Renal pelvis (tissue), 12 donors: ENCODE measurements around the gene LHFPL4. TPM values are rescaled to one million over a fixed set of nuclear protein-coding genes. Genes with fewer than 3 reads are reported as not detected.
"Not testable (repeated sequence)": the region's sequence is repeated elsewhere in the genome, so short reads cannot be mapped to it uniquely, and the experiment has no call there.

Experiments used
- DNase-seq: peaks from one replicate; pipeline ENCODE4 v3.0.0-alpha.2; 2013
- long read RNA-seq, 16 experiments: transcript quantifications; one replicate each; lab custom pipeline, GENCODE V29; 2026
- polyA plus RNA-seq, 3 donors: library from polyadenylated mRNA; unstranded; fragments of 120-200 nt; gene quantifications; one replicate each; pipeline ENCODE4 v1.2.1, GENCODE V29; 2013; ENCODE audit not compliant: insufficient read length in 3 of 3

LHFPL4 gene
- polyA plus RNA-seq, result under 1 TPM; 0.04 to 0.09 (median 0.06) TPM
- long read RNA-seq, donor 1, result 0 reads
- long read RNA-seq, donor 2, result 0 reads
- long read RNA-seq, donor 3, result 0 reads
- long read RNA-seq, donor 4, result 0 reads
- long read RNA-seq, donor 5, result 0 reads
- long read RNA-seq, donor 6, result 0 reads
- long read RNA-seq, donor 7, result 0 reads
- long read RNA-seq, donor 8, result 0 reads
- long read RNA-seq, donor 9, result 0 reads
- long read RNA-seq, donor 10, result 0 reads
- long read RNA-seq, donor 11, result 0 reads
- long read RNA-seq, donor 12, result 0 reads
- long read RNA-seq, donor 13, result 0 reads
- long read RNA-seq, donor 14, result 0 reads
- long read RNA-seq, donor 15, result 0 reads
- long read RNA-seq, donor 16, result 0 reads

DNA sequence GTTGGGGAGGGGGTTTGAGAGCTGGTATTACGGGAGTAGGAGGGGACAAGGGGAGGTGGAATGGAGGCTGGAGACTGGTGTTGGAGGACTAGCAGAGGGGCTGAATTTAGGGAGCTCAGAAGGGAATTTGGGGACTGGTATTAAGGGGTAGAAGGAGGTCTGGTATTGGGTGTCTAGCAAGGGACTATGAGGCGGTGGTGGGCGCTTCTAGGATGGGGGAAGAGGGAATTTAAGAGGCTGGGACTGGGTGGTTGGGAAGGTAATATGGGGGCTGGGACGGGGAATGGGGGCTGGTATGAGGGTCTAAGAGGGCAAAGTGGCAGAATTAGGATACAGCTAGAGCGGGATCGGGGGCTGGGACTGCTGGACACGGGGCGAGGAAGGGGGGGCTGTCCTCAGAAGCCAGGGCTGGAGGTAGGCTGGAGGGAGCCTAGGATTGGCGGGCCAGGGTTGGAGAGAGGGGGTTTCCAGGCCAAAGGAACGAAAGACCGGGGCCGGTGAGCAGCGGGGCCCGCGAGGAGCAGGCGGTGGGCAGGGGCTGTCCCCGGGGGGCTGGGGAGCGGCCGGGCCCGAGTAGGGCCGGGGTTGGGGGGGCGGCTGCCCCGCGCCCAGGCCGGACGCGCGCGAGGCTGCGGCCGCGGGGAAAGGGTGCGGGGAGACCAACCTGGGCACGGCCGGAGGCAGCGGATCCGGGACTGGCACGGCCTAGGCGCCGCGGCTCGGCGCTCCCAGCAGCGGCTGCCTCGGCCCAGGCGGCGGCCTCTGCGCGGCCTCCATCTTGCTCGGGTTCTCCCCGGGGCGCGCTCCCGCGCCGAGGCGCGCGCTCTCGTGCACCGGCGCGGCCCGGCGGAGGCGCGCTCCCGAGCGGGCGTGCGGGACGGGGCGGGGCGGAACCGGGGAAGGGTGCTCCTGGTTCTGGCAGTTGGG is at the start of gene LHFPL4:
Gene LHFPL4, minus strand, starts transcription at position 802 of the 927 bp plus-strand sequence. CDS start 1,143 bp downstream, outside the sequence.
- DNase-seq, result no peak

DNA sequence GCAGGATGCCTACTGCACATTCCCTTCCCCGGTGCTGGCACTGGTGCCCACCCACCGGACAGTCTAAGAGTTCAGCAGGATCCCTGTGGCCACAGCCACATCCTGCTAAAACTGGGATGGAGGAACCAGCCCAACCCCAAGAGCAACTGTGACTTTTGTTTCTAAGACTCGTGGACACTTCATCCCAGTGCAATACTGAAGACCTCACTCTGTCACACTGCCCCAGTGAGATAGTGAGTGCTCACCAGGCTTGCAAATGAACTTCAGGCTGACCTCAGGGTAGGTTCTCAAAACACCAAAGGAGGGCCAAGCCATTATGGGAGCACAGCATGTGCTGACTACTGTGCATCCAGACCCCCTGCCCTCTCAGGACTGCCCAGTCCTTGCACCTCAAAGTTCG is 49.0 kb upstream of the LHFPL4 start:
- no peak for DNase-seq

DNA sequence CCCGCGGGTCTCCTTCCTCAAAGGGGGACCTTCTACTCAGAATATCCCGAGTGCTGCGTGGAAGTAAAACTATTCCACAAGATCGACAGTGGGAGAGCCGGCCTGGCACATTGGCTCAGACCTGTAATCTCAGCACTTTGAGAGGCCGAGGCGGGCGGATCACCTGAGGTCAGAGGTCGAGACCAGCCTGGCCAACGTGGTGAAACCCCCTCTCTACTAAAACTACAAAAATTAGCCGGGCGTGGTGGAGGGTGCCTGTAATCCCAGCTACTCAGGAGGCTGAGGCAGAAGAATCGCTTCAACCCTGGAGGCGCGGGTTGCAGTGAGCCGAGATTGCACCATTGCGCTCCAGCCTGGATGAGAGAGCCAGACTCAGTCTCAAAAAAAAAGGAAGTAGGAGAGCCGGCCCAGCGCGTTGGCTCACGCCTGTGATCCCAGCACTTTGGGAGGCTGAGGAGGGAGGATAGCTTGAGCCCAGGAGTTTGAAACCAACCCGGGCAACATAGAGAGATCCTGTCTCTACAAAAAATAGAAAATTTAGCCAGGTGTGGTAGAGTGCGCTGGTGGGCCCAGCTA is 47.5 kb upstream of the LHFPL4 start:
- DNase-seq, result not testable (repeated sequence)

DNA sequence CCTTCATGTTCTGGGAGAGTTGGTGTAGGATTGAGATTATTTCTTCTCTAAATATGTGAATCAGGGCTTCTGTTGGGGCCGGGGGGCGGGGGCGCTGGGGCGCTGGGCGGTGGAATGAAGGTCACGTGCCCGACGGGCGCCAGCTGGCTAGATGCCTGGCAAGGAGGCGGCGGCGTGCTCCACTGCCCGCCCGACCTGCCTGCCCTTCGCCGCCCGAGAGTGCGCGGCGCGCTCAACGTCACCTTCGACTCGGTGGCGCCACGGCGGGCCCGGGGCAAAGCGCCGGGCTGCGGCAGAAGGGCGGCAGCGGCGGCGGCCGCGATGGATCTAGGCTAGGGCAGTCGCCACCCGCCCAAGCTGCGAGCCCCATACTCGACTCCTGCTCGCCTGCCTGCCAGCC is 47.0 kb upstream of the LHFPL4 start:
- peak; percentile 34 for DNase-seq

DNA sequence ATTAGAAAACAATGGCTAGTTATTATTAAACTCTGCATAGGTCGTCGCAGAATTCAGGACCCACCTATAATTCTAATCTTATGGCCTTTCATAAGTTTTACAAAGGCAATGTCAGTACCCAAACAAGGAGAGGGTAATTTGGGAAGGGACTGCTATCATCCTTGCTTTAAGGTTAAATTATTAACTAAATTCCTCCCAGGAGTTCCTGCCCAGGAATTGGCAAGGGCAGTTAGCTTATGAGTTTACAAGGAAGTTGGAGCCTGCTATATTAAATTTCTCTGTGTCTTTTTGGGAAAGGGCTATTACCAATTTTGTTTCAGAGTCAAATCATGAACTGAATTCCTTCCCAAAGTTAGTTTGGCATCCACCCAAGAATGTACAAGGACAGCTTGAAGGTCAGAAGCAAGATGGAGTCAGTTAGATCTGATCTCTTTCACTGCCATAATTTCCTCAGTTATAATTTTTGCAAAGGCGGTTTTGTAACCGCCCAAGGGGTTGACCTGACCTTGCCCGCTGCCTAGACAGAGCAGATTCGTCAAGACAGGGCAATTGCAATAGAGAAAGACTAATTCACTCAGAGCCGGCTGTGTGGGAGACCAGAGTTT is 45.3 kb upstream of the LHFPL4 start:
- DNase-seq, result no peak

DNA sequence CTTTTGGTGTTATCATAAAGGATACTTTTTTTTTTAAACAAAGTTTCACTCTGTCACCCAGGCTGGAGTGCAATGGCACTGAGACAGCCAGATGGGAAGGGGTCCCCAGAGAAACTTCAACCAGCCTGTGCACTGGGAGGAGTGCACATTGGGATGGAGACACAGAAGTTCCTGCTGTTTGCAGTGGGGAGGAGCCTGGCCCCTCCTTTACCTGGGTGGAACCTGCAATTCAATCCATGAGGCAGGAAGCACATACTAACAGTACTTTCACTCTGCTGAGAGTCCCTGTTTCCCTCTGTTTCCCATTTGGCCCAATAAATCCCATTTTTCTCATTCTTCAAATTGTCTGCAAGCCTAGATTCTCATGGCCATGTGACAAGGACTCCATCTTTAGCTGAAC is 42.3 kb upstream of the LHFPL4 start:
- no peak for DNase-seq

DNA sequence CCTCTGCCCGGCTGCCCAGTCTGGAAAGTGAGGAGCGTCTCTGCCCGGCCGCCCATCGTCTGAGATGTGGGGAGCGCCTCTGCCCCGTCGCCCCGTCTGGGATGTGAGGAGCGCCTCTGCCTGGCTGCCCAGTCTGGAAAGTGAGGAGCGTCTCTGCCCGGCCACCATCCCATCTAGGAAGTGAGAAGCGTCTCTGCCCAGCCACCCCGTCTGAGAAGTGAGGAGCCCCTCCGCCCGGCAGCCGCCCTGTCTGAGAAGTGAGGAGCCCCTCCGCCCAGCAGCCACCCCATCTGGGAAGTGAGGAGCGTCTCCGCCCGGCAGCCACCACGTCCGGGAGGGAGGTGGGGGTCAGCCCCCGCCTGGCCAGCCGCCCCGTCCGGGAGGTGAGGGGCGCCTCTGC is 38.2 kb upstream of the LHFPL4 start:
- not testable (repeated sequence) for DNase-seq

DNA sequence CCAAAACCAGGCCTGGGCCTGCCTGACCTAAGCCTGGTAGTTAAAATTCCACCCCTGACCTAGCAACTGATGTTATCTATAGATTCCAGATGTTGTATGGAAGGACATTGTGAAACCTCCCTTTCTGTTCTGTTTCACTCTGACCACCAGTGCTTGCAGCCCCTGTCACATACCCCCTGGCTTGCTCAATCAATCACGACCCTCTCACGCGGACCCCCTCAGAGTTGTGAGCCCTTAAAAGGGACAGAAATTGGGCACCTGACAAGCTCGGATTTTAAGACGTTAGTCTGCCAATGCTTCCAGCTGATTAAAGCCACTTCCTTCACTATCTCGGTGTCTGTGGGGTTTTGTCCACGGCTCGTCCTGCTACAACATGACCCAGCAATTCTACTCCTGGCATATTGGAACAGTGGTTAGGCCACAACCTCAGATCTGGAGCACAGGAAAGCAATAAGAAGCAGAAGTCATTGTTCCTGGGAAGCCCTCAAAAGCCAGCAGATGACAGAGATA is 36.7 kb upstream of the LHFPL4 start:
- DNase-seq, result no peak

DNA sequence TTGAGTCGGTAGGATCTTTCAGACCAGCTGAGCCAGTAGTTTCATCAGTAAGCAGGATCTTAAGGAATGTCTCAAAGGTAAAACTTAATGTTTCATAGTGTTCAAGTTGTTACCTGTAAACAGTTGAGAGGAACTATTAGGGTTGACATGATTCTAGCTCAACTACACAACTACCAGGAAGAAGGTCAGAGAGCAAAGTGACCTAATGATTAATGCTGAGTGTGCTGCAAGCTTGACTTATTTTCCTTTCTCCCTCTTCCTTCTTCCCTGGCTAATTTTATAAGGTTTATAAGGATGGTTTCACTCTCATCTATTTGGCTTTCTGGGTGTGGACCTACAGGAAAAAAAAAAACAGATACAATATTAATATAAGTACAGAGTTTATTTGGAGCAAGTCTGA is 30.2 kb upstream of the LHFPL4 start:
- no peak for DNase-seq

DNA sequence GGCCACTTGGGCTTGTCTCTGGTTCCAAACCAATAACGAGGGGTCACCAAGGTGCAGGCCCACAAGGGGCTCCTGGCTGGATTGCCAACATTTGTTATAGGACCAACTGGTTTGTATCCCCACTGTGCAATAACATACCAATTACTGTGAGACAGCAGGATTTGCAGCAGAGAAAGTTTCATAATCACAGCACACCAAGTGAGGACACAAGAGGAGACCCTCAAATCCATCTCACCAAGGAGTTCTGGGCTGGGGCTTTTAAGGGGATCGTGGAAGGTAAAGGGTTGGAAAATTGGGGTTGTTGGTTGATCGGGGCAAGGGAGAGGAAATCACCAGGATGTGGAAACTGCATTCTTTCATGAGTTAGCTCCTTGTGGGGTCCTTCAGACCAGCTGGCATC is 29.7 kb upstream of the LHFPL4 start:
- no peak for DNase-seq

DNA sequence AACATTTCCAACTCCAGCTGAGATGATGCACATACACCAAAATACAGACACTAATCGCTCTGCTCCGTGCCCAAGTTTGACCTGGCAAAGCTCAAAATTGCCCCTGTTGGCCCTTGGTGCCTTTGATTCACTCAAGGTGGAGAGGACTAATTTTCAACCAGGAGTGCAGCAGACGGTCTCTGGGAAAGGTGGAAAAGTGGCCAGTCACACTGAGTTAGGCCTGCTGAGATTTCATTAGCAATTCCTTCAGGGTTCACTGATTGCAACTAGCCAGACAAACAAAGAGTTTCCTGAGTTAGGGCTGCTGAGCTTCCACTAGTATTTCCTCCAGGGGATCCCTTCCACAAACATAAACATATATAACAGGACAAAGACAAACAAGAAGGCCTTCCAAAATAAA is 28.7 kb upstream of the LHFPL4 start:
- DNase-seq, result peak; percentile 4

DNA sequence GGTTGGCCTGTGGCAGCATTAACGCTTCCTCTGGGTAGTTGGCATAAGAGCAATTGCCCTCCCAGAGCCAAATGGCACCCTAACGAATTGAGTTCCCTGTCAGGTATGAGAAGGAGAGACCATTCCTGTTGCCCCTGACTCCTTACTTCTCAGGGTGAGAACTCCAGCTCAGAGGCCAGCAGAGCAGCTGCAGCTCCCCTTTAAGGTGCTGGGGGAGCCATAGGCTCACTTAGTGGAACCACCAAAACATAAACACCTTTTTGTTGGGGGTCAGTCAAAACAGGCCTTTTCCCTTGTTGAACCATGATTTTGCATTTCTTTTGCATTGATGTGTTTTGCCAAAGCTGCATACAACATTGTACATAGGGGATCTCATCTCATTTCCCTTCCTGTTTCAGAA is 28.1 kb upstream of the LHFPL4 start:
- no peak for DNase-seq

DNA sequence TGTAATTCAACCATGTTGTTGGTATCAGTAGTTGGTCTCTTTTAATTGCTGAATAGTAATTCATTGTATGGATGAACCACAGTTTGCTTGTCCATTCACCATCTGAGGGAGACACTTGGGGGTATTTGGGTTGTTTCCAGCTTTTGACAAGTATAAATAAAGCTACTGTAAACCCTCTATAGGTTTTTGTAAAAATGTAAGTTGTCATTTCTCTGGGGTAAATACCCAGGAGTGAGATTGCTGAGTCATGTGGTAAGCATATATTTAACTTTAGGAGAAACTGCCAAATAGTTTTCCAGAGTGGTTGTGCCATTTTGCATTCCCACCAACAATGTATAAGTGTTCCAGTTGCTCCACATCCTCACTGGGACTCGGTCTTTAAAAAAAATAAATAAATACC is 15.4 kb upstream of the LHFPL4 start:
- no peak for DNase-seq

DNA sequence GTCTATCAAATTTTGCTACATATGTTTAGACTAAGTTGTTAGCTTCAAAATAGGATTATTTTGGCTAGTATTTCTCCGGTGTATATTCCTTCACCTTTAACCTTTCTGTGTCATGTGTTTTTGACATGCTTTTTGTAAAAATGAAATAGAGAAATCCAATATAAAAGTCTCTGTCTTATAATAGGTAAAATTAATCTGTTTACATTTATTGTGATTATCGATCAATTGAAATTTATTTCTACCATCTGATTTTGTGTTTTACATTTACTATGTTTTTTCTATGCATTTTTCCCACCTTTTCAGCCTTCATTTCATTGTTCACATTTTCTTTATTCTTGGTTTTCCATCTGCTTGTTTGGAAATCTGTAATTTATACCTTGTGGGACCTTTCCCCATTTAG is 11.7 kb upstream of the LHFPL4 start:
- DNase-seq, result no peak

DNA sequence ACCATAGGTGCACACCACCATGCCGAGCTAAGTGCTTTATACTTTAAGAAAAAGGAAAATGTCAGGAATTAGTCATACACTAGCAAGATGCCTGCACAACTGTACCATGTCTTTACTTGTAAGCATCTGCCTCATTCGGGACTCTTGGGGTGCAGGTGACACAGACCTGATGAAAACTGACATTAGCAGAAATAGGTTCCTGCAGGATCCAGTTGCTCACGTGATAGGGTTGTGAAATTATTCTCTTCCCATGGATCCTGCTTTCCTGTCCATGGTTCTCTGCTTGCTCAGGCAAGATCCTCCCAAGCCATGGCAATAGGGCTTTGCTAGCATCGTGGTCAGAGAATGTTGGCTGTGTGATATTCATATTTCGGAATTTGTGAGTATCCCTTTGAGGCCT is 10.2 kb upstream of the LHFPL4 start:
- no peak for DNase-seq

DNA sequence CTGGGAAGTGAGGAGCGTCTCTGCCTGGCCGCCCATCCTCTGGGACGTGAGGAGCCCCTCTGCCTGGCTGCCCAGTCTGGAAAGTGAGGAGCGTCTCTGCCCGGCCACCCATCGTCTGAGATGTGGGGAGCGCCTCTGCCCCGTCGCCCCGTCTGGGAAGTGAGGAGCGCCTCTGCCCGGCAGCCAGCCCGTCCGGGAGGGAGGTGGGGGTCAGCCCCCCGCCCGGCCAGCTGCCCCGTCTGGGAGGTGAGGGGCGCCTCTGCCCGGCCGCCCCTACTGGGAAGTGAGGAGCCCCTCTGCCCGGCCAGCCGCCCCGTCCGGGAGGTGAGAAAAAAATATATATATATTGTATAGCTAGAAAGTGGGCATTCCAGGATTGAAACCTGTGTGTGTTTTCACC is 6.4 kb upstream of the LHFPL4 start:
- not testable (repeated sequence) for DNase-seq

DNA sequence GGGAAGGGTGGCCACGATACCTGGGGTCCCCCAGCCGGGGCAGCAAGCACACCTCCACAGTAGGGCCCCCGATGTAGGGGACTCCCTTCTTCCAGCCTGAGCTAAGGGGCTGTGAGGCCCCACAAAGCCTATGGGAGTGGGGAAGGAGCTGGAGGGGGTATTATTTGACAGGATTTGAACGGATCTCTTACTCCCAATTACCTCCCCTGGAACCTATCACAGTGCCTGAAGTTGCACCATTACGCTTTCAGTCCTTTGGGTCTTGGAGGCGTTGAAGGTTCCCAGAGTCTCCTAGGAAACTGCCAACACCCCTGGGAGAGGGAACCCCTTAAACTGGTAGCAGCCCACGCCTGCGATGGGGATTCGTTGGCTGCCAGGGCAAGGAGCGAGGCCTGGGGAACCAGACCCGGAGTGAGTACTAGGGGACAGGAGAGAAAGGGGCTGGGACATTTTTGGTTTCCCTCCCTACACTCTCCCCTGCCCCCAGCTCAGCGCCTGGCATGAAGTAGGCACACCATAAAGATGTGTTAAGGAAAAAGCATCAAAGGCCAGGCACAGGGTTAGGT is 409 bp upstream of the LHFPL4 start:
- DNase-seq, result no peak

DNA sequence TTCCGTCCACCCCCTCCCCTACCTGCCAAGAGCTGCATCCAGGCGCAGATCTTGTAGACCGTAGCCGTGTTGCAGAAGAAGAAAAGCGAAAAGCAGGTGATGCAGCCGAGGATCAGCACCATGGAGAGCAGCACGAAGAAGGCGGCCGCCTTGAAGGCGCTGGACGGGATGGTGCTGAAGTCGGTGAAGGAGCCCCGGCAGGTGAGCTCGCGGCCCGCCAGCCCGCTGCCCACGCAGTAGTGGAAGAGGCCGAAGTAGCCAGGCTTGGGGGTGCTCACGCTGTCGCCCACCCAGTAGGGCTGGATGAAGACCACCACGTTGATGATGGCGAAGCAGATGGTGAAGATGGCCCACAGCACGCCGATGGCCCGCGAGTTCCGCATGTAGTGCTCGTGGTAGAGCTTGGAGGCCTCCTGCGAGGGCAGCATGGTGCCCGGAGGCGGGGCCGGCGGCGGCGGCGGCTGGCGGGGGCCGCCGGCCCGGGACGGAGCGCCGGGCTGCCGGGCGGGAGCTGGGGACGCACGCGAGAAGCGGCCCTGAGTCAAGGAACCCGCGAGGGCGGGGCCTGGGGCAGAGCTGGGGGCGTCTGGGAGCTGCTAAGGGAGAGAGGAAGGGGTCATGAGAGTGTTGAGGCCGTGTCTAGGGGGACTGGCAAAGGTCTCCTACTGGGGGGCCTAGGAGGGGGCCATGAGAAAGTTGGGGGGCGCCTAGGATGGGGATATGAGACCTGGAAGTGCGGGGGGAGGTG is 1.2 kb downstream of the LHFPL4 start:
- DNase-seq, result peak; percentile 78

DNA sequence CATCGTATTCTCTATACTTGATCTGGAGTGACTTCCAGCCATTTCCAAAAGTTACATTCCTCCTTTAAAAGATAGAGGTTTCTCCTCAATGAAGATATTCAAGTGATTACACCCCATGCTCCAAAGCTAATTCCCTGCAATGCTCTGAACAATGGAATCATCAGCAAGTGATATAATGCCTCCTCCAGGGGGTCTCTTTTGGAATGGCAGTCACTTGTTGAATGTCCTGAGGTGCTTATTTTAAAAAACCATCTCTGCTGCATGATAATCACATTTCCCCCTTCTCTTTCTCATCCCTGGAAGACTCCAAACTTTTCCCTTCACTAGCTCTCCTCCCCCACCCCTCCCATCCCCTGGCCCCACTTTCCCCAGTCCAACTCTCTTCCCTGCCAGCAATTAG is 2.6 kb downstream of the LHFPL4 start:
- no peak for DNase-seq

DNA sequence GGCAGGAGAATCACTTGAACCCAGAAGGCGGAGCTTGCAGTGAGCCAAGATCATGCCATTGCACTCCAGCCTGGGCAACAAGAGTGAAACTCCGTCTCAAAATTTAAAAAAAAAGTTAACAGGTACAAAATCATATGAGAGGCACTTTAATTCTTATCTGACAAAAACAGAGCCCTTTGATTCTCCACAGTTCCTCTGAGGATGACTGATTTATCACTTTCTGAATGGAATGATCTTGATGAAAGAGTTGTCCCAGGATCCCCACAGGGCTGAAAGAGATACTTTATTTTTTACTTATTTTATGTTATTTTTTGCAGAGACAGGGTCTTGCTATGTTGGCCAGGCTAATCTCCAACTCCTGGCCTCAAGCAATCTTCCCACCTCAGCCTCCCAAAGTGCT is 4.0 kb downstream of the LHFPL4 start:
- DNase-seq, result no peak

DNA sequence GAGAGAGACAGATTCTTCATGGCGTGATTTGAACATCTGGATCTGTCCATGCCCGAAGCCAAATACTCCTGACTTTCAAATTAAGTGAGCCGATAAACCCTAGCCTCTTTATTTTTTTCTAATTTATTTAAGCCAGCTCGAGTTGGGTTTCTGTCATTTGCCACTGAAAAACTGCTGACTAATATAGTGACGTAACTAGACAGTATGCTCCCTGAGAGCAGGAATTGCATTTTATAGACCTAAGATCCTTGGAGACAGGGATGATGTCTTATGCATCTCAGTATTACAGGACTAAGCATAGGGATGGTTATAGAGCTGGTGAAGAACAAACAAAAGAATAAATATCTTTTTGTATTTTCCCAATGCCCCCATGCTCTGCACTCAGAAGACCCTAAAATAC is 4.6 kb downstream of the LHFPL4 start:
- DNase-seq, result no peak
